ENCODE measurements around the gene EIPR1. TPM values are rescaled to one million over a fixed set of nuclear protein-coding genes. Genes with fewer than 3 reads are reported as not detected.
A peak's percentile ranks its signal among the peaks of the same experiment; 100 is the strongest.

EIPR1 gene
- total RNA-seq, 1 experiment from 2014 or later, result 22.8 TPM

DNA sequence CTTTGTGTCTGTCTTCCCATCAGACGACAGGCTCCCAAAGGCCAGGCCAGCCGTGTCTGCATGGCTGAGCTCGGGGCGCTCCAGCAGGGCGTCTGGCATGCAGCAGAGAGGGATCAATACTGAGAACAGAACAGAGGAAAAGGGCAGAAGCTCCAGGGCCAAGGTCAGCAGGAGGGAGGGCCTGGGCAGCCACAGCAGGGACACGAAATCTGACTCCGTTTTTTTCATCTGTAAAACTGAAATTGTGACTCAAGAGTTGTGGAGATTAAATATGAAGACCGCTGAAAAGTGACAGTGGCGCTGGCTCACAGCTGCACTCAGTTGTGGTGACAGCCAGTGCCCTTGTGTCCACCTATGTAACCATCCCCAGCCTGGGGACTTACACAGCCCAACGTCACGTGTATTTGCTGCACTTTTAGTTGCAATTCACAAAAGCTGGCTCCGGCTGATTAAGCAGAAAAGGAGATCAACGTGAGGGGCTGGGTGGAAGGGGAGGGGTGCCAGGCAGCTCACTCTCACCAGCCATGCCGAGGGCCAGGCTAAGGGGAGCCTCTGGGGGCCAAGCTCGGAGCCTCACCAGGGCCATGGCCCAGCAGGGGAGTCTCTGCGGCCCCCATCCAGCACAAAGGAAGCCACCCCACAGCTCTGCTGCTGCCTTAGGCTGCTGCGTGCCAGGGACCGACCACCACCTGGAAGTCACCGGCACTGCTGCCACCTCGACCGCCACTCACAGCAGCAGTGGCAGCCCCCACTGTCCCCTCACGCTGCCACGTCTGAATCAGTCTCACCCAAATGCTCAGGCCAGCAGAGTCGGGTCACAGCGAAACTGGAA, 74.7 kb downstream of the EIPR1 start:
- H3K4me3 Mint-ChIP-seq, result peak overlapping the region; percentile 26; the same call in 1 of the 2 replicates
- DNase-seq (ENCODE audit: low spot score) (no peak), ATAC-seq (peak; percentile 27)
- peaks cover 7% of the 10 kb centered on the region for H3K36me3 Mint-ChIP-seq
- H3K4me1 Mint-ChIP-seq, result peaks cover 32% of the 10 kb centered on the region
- TF ChIP-seq PRDM15 (CRISPR knock-in tag; IDR thresholded peaks at IDR 0.05), result 0 out of 2 replicates have a peak, but pooled peaks have one; percentile 38
- no peak for TF ChIP-seq ZNF138 (CRISPR knock-in tag; conservative IDR thresholded peaks at IDR 0.05)
- H3K9me3 Mint-ChIP-seq, result no peaks in the 10 kb centered on the region
- H3K27me3 Mint-ChIP-seq (ENCODE audit: low read depth), result no peaks in the 10 kb centered on the region
- peak overlapping the region; percentile 90 for H3K27ac Mint-ChIP-seq
- ChIA-PET CTCF (interaction anchor here (0.7 to 1.7 kb wide), 9 partner anchors 16 to 134 kb away, joined by 3 to 6 read pairs (median 3); partner anchors contain the start of gene TRAPPC12), POLR2A (no interaction called here)

- H3K4me3 Mint-ChIP-seq, result no peak overlapping the region
- TF ChIP-seq, protein P1, sequence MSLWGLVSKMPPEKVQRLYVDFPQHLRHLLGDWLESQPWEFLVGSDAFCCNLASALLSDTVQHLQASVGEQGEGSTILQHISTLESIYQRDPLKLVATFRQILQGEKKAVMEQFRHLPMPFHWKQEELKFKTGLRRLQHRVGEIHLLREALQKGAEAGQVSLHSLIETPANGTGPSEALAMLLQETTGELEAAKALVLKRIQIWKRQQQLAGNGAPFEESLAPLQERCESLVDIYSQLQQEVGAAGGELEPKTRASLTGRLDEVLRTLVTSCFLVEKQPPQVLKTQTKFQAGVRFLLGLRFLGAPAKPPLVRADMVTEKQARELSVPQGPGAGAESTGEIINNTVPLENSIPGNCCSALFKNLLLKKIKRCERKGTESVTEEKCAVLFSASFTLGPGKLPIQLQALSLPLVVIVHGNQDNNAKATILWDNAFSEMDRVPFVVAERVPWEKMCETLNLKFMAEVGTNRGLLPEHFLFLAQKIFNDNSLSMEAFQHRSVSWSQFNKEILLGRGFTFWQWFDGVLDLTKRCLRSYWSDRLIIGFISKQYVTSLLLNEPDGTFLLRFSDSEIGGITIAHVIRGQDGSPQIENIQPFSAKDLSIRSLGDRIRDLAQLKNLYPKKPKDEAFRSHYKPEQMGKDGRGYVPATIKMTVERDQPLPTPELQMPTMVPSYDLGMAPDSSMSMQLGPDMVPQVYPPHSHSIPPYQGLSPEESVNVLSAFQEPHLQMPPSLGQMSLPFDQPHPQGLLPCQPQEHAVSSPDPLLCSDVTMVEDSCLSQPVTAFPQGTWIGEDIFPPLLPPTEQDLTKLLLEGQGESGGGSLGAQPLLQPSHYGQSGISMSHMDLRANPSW (CRISPR knock-in tag; conservative IDR thresholded peaks at IDR 0.05; ENCODE audit: low read depth), result no peak
- TF ChIP-seq TEAD1 (CRISPR knock-in tag; IDR thresholded peaks at IDR 0.05), result no peak
- CTCF ChIA-PET, result interaction anchor here (0.9 to 1.7 kb wide), 3 partner anchors 36 to 105 kb away, joined by 3 to 6 read pairs (median 5); no protein-coding TSS in a partner anchor
- H3K4me1 Mint-ChIP-seq, result peaks cover 27% of the 10 kb centered on the region
- POLR2A ChIA-PET, result no interaction called here
- ATAC-seq, result no peak
- no peak for DNase-seq (ENCODE audit: low spot score)
- H3K36me3 Mint-ChIP-seq, result peaks cover 7% of the 10 kb centered on the region
- peak overlapping the region; percentile 56 for H3K27ac Mint-ChIP-seq
- no peaks in the 10 kb centered on the region for H3K27me3 Mint-ChIP-seq (ENCODE audit: low read depth)
- H3K9me3 Mint-ChIP-seq, result no peaks in the 10 kb centered on the region
Measured at GRCh38 chr2:3302421-3302750, 75.2 kb downstream of the EIPR1 start.

- ChIA-PET CTCF (no interaction called here), POLR2A (no interaction called here)
- Mint-ChIP-seq H3K27me3 (ENCODE audit: low read depth) (no peaks in the 10 kb centered on the region), H3K4me3 (no peak overlapping the region), H3K4me1 (peaks cover 25% of the 10 kb centered on the region), H3K27ac (no peak overlapping the region), H3K9me3 (no peaks in the 10 kb centered on the region), H3K36me3 (peaks cover 7% of the 10 kb centered on the region)
- TF ChIP-seq NFE2L1 (CRISPR knock-in tag; IDR thresholded peaks at IDR 0.05) (no peak), FOXP1 (CRISPR knock-in tag; IDR thresholded peaks at IDR 0.05; ENCODE audit: borderline replicate concordance) (no peak), FOXP4 (CRISPR knock-in tag; IDR thresholded peaks at IDR 0.05) (no peak)
- TF ChIP-seq, protein P2, sequence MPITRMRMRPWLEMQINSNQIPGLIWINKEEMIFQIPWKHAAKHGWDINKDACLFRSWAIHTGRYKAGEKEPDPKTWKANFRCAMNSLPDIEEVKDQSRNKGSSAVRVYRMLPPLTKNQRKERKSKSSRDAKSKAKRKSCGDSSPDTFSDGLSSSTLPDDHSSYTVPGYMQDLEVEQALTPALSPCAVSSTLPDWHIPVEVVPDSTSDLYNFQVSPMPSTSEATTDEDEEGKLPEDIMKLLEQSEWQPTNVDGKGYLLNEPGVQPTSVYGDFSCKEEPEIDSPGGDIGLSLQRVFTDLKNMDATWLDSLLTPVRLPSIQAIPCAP (CRISPR knock-in tag; IDR thresholded peaks at IDR 0.05), result no peak
- TF ChIP-seq, protein P3, sequence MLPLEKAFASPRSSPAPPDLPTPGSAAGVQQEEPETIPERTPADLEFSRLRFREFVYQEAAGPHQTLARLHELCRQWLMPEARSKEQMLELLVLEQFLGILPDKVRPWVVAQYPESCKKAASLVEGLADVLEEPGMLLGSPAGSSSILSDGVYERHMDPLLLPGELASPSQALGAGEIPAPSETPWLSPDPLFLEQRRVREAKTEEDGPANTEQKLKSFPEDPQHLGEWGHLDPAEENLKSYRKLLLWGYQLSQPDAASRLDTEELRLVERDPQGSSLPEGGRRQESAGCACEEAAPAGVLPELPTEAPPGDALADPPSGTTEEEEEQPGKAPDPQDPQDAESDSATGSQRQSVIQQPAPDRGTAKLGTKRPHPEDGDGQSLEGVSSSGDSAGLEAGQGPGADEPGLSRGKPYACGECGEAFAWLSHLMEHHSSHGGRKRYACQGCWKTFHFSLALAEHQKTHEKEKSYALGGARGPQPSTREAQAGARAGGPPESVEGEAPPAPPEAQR (CRISPR knock-in tag; IDR thresholded peaks at IDR 0.05), result no peak
- TF ChIP-seq, protein P4, sequence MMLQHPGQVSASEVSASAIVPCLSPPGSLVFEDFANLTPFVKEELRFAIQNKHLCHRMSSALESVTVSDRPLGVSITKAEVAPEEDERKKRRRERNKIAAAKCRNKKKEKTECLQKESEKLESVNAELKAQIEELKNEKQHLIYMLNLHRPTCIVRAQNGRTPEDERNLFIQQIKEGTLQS (CRISPR knock-in tag; conservative IDR thresholded peaks at IDR 0.05), result no peak
- ATAC-seq (no peak), DNase-seq (ENCODE audit: low spot score) (no peak)
Measured at GRCh38 chr2:3301001-3301400, 76.6 kb downstream of the EIPR1 start.
